UCSD-AML1 (cell line): ENCODE results near the gene SH3GLB1.
"Not testable (repeated sequence)": the region's sequence is repeated elsewhere in the genome, so short reads cannot be mapped to it uniquely, and the experiment has no call there.

Source experiments
- DNase-seq: peaks from one replicate; lab custom pipeline; 2025; ENCODE audit not compliant: unreplicated experiment; lab: John Stamatoyannopoulos, UW

Gene SH3GLB1

GRCh38 chr1:86704458-86704971, at the start of gene SH3GLB1:
TSS of gene SH3GLB1 (plus strand) at chr1:86704576. CDS start at chr1:86704900, 324 bp downstream.
- peak; percentile 98 for DNase-seq

GRCh38 chr1:86658381-86658780, 46.0 kb upstream of the SH3GLB1 start:
- not testable (repeated sequence) for DNase-seq

- no peak for DNase-seq
Measured at GRCh38 chr1:86666368-86666767, 38.0 kb upstream of the SH3GLB1 start.

GRCh38 chr1:86687595-86687994, 16.8 kb upstream of the SH3GLB1 start:
- no peak for DNase-seq

GRCh38 chr1:86692641-86693040, 11.7 kb upstream of the SH3GLB1 start:
- no peak for DNase-seq

GRCh38 chr1:86695400-86695799, 9.0 kb upstream of the SH3GLB1 start:
- DNase-seq, result no peak

- DNase-seq, result no peak
Measured at GRCh38 chr1:86696522-86696921, 7.9 kb upstream of the SH3GLB1 start.

GRCh38 chr1:86699186-86699585, 5.2 kb upstream of the SH3GLB1 start:
- no peak for DNase-seq

- DNase-seq, result no peak
Measured at GRCh38 chr1:86701731-86702130, 2.6 kb upstream of the SH3GLB1 start.

- DNase-seq, result not testable (repeated sequence)
Measured at GRCh38 chr1:86702954-86703494, 1.4 kb upstream of the SH3GLB1 start.

GRCh38 chr1:86703696-86704457, 499 bp upstream of the SH3GLB1 start:
- peak; percentile 79 for DNase-seq

- peak; percentile 82 for DNase-seq
Measured at GRCh38 chr1:86704972-86705664, 742 bp downstream of the SH3GLB1 start.

GRCh38 chr1:86705665-86705985, 1.2 kb downstream of the SH3GLB1 start:
- DNase-seq, result no peak

- no peak for DNase-seq
Measured at GRCh38 chr1:86706018-86706635, 1.8 kb downstream of the SH3GLB1 start.

GRCh38 chr1:86708920-86709319, 4.5 kb downstream of the SH3GLB1 start:
- DNase-seq, result no peak

GRCh38 chr1:86712088-86712860, 7.9 kb downstream of the SH3GLB1 start:
- DNase-seq, result no peak

- DNase-seq, result no peak
Measured at GRCh38 chr1:86713477-86713876, 9.1 kb downstream of the SH3GLB1 start.

GRCh38 chr1:86714159-86714558, 9.8 kb downstream of the SH3GLB1 start:
- DNase-seq, result no peak

GRCh38 chr1:86714561-86715244, 10.3 kb downstream of the SH3GLB1 start:
- DNase-seq, result no peak

GRCh38 chr1:86718786-86719185, 14.4 kb downstream of the SH3GLB1 start:
- DNase-seq, result no peak
